ENCODE data around the gene ZNF618. TPM values are rescaled to one million over a fixed set of nuclear protein-coding genes. Genes with fewer than 3 reads are reported as not detected.

ZNF618 gene
- total RNA-seq, 2 experiments from 2014 or later: 0.22 to 0.27 TPM

DNA sequence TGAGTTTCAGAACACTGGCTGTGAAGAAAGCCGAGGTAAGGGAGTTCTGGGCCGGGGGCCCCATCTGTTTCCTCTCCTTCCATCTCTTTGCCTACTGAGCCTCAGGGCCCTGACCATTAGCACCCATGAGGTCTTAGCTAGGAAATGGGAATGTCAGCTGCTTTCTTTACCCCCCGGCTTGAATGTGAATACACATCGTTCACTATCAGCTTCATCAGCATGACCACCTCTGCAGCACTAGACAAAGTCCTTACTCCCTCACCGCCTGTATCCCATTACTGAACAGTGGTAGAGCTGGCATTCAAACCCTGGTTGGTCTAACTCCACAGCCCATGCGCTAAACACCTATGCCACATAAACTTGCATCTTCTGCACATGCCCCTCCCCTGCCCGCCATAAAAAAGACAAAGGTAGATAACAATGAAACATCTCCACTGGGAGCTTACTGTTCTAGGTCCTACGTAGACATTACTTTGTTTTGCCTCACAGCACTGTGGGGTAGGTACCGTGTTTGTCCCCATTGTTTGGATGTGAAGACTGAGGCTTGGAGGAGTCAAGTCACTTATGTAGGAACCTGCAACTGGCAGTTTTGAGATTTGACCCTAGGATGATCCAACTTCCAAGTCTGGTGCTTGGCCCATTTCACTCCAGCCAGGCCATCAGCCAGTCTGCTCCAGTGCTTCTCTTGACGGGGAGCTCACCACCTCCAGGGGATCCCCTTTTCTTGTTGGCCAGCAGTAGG, 108.7 kb downstream of the ZNF618 start:
- TF ChIP-seq, protein P1, sequence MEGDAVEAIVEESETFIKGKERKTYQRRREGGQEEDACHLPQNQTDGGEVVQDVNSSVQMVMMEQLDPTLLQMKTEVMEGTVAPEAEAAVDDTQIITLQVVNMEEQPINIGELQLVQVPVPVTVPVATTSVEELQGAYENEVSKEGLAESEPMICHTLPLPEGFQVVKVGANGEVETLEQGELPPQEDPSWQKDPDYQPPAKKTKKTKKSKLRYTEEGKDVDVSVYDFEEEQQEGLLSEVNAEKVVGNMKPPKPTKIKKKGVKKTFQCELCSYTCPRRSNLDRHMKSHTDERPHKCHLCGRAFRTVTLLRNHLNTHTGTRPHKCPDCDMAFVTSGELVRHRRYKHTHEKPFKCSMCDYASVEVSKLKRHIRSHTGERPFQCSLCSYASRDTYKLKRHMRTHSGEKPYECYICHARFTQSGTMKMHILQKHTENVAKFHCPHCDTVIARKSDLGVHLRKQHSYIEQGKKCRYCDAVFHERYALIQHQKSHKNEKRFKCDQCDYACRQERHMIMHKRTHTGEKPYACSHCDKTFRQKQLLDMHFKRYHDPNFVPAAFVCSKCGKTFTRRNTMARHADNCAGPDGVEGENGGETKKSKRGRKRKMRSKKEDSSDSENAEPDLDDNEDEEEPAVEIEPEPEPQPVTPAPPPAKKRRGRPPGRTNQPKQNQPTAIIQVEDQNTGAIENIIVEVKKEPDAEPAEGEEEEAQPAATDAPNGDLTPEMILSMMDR (IDR thresholded peaks at IDR 0.05): no peak
- H3K27me3 Mint-ChIP-seq: no peaks in the 10 kb centered on the region
- ChIA-PET POLR2A (interaction anchor here (1.2 kb wide), 1 partner anchor 8 kb away, joined by 3 read pairs; no protein-coding TSS in a partner anchor), CTCF (interaction anchor here (1.6 kb wide), 1 partner anchor 22 kb away, joined by 4 read pairs; no protein-coding TSS in a partner anchor)
- DNase-seq: no peak
- no peaks in the 10 kb centered on the region for H3K36me3 Mint-ChIP-seq (ENCODE audit: low read depth)
- H3K4me3 Mint-ChIP-seq: no peak overlapping the region
- no peaks in the 10 kb centered on the region for H3K9me3 Mint-ChIP-seq
- no peak for ATAC-seq
- no peaks in the 10 kb centered on the region for H3K4me1 Mint-ChIP-seq (ENCODE audit: low read depth)
- intact Hi-C loops (cut with micrococcal nuclease): no loop called here
- H3K27ac Mint-ChIP-seq: no peak overlapping the region

DNA sequence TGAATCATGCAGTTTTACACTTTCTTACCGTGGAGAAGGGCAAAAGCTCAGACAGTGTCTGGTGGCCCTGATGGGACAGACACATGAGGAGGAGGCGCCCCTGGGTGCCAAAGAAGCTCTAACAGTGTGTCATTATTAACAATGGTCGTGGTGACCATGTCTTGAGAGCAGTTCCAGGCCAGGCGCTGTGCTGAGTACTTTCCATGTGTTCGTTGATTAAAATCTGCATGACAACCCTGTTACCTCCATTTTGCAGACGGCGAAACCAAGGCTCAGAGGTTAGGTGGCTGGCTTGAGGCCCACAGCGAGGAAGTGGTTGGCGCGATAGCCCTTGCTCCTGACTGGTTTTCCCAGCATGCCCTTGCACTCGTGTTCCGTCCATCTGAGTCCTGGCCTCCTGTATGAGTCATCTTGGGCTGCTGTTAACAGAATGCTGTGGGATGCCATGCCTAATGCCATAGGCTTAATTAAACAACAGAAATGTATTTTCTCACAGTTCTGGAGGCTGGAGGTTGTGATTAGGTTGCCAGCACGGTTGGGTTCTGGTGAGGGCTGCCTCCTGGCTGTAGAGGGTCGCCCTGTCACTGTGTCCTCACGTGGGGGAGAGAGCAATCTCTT, 110.0 kb downstream of the ZNF618 start:
- H3K9me3 Mint-ChIP-seq: no peaks in the 10 kb centered on the region
- no peaks in the 10 kb centered on the region for H3K36me3 Mint-ChIP-seq (ENCODE audit: low read depth)
- no peaks in the 10 kb centered on the region for H3K27me3 Mint-ChIP-seq
- TF ChIP-seq, protein P1 (IDR thresholded peaks at IDR 0.05): no peak
- DNase-seq (no peak), ATAC-seq (no peak)
- intact Hi-C loops (cut with micrococcal nuclease): no loop called here
- ChIA-PET CTCF (interaction anchor here (1.6 kb wide), 1 partner anchor 23 kb away, joined by 4 read pairs; no protein-coding TSS in a partner anchor), POLR2A (no interaction called here)
- H3K27ac Mint-ChIP-seq: no peak overlapping the region
- H3K4me1 Mint-ChIP-seq (ENCODE audit: low read depth): no peaks in the 10 kb centered on the region
- no peak overlapping the region for H3K4me3 Mint-ChIP-seq

DNA sequence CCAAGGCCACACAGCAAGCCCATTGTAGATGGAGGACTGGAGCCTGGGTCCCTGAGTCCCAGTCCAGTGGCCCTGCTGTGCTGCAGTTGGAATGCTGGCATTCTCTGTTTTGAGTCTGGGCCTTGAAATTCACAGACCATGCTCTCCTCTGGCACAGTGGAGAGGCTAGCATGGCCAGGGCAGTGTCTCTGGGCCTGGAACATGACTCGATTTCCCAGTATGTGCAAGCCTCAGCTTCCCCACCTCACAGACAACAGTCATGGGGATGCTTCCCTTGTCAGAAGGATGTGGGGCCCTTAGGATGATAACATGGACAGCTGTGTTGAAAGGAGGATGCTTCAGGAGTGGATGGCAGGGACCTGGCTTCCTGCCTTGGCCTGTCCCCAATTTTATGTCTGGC, 110.8 kb downstream of the ZNF618 start:
- TF ChIP-seq, protein P1 (IDR thresholded peaks at IDR 0.05): no peak
- no peaks in the 10 kb centered on the region for H3K36me3 Mint-ChIP-seq (ENCODE audit: low read depth)
- H3K9me3 Mint-ChIP-seq: no peaks in the 10 kb centered on the region
- no peak for DNase-seq
- ChIA-PET CTCF (no interaction called here), POLR2A (no interaction called here)
- intact Hi-C loops (cut with micrococcal nuclease): no loop called here
- peaks cover under 1% of the 10 kb centered on the region for H3K4me1 Mint-ChIP-seq (ENCODE audit: low read depth)
- no peak overlapping the region for H3K4me3 Mint-ChIP-seq
- H3K27ac Mint-ChIP-seq: no peak overlapping the region
- ATAC-seq: no peak
- H3K27me3 Mint-ChIP-seq: no peaks in the 10 kb centered on the region

DNA sequence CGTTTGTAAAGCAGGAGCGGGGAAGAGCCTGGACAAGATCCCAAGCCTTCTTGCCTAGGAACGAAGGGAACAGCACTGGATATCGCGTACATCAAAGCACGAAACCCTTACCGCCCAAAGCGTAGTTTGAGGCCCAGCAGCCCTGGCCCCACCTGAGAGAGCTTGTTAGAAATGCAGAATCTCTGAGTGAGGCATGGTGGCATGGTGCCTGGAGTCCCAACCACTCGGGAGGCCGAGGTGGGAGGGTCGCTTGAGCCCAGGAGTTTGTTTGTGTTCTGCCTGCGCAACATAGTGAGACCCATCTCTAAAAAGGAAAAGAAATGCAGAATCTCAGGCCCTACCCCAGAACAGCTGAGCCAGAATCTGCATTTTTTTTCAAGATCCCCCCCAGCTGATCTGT, 111.4 kb downstream of the ZNF618 start:
- no peak overlapping the region for H3K4me3 Mint-ChIP-seq
- H3K4me1 Mint-ChIP-seq (ENCODE audit: low read depth): peaks cover 2% of the 10 kb centered on the region
- H3K9me3 Mint-ChIP-seq: no peaks in the 10 kb centered on the region
- CTCF ChIA-PET: no interaction called here
- H3K36me3 Mint-ChIP-seq (ENCODE audit: low read depth): no peaks in the 10 kb centered on the region
- DNase-seq: no peak
- H3K27me3 Mint-ChIP-seq: no peaks in the 10 kb centered on the region
- no peak overlapping the region for H3K27ac Mint-ChIP-seq
- POLR2A ChIA-PET: no interaction called here
- TF ChIP-seq, protein P1 (IDR thresholded peaks at IDR 0.05): no peak
- ATAC-seq: no peak
- intact Hi-C loops (cut with micrococcal nuclease): no loop called here

DNA sequence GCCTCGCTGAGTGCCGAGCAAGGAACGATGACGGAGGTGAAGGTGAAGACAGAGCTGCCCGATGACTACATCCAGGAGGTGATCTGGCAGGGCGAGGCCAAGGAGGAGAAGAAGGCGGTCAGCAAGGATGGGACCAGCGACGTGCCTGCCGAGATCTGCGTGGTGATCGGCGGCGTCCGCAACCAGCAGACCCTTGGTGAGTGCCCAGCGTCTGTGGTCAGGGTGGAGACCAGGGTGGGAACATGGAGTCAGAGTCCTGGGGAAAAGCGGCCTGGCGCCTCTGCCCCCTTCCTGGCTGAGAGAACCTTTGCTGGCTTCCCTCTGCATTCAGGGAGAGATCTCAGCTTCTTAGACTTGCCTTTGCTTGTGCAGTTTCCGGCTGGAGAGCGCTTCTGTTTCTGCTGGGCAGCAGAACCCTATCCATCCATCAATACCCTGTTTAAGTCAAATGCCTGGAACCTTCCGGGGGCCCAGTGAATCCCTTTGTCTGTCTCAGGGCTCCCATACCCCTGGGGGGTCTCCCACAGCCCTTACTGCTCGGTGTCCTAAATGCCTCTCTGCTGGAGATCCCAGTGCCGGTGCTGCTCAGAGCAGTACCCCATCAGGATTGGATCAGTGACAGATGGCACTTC, 112.4 kb downstream of the ZNF618 start:
- TF ChIP-seq, protein P1 (IDR thresholded peaks at IDR 0.05): no peak
- H3K4me1 Mint-ChIP-seq (ENCODE audit: low read depth): peaks cover 5% of the 10 kb centered on the region
- ChIA-PET CTCF (no interaction called here), POLR2A (no interaction called here)
- DNase-seq: no peak
- no peaks in the 10 kb centered on the region for H3K27me3 Mint-ChIP-seq
- intact Hi-C loops (cut with micrococcal nuclease): no loop called here
- H3K27ac Mint-ChIP-seq: no peak overlapping the region
- ATAC-seq: no peak
- H3K36me3 Mint-ChIP-seq (ENCODE audit: low read depth): no peaks in the 10 kb centered on the region
- H3K4me3 Mint-ChIP-seq: no peak overlapping the region
- no peaks in the 10 kb centered on the region for H3K9me3 Mint-ChIP-seq
